Measurements from ENCODE around the gene CPLX3. TPM values are rescaled to one million over a fixed set of nuclear protein-coding genes. Genes with fewer than 3 reads are reported as not detected.

CPLX3 gene
- total and polyA plus RNA-seq, 10 of the 15 experiments (the other 5 are each of a cell fraction or from before 2014, with no cell fraction given): 0.02 to 0.04 TPM; not detected in 8

- DNase-seq (ENCODE audit: low read depth, low spot score) (no peak), ATAC-seq (no peak), FAIRE-seq (no peak)
- Histone ChIP-seq H3K79me2 (ENCODE audit: control insufficient read depth, insufficient read depth, low read length) (no peaks in the 10 kb centered on the region), H3K4me2 (ENCODE audit: control insufficient read depth, insufficient read depth) (no peak overlapping the region), H3K36me3 (ENCODE audit: control insufficient read depth in 2 of 2, insufficient read depth in 2 of 2, low read length in 1 of 2) (no peaks in the 10 kb centered on the region), H3K4me1 (ENCODE audit: control insufficient read depth, insufficient read depth, low read length) (no peaks in the 10 kb centered on the region), H3K4me3 (no peak overlapping the region), H3K9me3 (replicated peaks; ENCODE audit: control insufficient read depth, insufficient read depth, low read length) (no peaks in the 10 kb centered on the region), H3K9ac (ENCODE audit: control insufficient read depth, insufficient read depth, low read length) (no peak overlapping the region), H2AFZ (ENCODE audit: control insufficient read depth, low read depth, low read length) (no peak overlapping the region), H3K27me3 (replicated peaks in 1 of 2; ENCODE audit: control insufficient read depth in 2 of 2, insufficient read depth in 2 of 2, low read length in 1 of 2) (peaks cover 0 to 10% of the 10 kb centered on the region in 2 experiments; a peak in 3 of 4 replicates), H4K20me1 (ENCODE audit: control insufficient read depth, insufficient read depth) (no peaks in the 10 kb centered on the region), H3K27ac (ENCODE audit: control insufficient read depth, insufficient read depth) (no peak overlapping the region)
- ChIA-PET POLR2A (interaction anchor here (0.8 kb wide), 1 partner anchor 59 kb away, joined by 3 read pairs; the partner anchor contains the start of gene MPI), SMC1A (ENCODE audit: uncharacterized antibody, unreplicated experiment) (interaction anchor here (1.0 to 1.7 kb wide), 4 partner anchors 10 to 59 kb away, joined by 3 to 5 read pairs (median 3); no protein-coding TSS in a partner anchor), CTCF (interaction anchor here (0.6 to 6.3 kb wide), 6 partner anchors 13 to 200 kb away, joined by 3 to 53 read pairs (median 4); no protein-coding TSS in a partner anchor), RAD21 (ENCODE audit: unreplicated experiment) (interaction anchor here (0.6 to 2.0 kb wide), 2 partner anchors 16 to 60 kb away, joined by 3 to 7 read pairs; no protein-coding TSS in a partner anchor)
- WGBS (ENCODE audit: insufficient coverage, insufficient replicate concordance, low lambda C conversion rate, missing lambda C conversion rate): 63% methylated on average over 5 of the region's 5 CpGs
- no TSS peak for BruUV-seq (replicated peaks)
- TF ChIP-seq EP300 (IDR thresholded peaks at IDR 0.05; ENCODE audit: borderline replicate concordance in 1 of 2, control insufficient read depth in 1 of 2, low read depth in 2 of 2, low read length in 2 of 2) (no peak), ZNF384 (IDR thresholded peaks at IDR 0.05; ENCODE audit: borderline replicate concordance, low read depth, low read length) (no peak), IRF4 (IDR thresholded peaks at IDR 0.05; ENCODE audit: low read depth, low read length) (no peak), SPI1 (IDR thresholded peaks at IDR 0.05; ENCODE audit: borderline replicate concordance, insufficient read depth, low read depth, low read length) (no peak)
- in situ Hi-C loops (cut with MboI) (no loop called here), intact Hi-C loops (cut with micrococcal nuclease; ENCODE audit: unreplicated experiment) (no loop called here)
Measured at GRCh38 chr15:74830868-74831267, 4.4 kb downstream of the CPLX3 start.

DNA sequence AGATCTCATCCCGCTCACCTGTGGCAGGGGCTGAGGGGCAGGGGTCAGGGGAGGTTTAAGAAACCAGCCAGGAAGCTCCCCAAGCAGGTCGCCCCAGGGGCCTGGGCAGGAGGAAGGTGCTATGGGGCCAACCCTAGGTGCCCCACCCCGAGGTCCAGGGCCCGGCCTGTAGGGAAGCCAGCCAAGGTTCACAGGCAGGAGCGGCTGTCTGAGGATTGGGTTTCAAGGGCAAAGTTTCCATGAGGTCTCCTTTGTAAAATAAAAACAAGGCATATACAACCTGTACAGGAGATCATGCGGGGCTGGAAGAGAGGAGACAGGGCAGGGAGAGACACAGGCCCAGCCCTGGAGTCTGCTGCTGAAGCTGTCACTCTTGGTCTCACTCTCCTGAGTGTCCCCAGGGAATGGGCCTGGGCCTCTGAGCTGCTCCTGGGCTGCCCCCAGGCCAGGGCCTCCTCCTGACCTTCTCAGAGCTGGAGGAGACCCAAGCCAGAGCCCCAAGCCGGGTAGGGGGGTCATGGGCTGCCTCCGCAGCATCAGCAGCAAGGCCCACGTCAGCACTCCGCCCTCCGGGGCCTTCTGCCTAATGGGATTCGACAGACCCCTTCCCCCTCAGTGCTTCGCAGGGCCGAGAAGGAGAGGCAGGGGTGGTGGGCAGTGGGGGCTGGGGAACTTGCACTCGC, 5.5 kb downstream of the CPLX3 start:
- BruUV-seq (replicated peaks): no TSS peak
- Histone ChIP-seq H3K9me3 (replicated peaks; ENCODE audit: control insufficient read depth, insufficient read depth, low read length) (no peaks in the 10 kb centered on the region), H3K27me3 (replicated peaks in 1 of 2; ENCODE audit: control insufficient read depth in 2 of 2, insufficient read depth in 2 of 2, low read length in 1 of 2) (peaks cover 0 to 8% of the 10 kb centered on the region in 2 experiments; a peak in 2 of 4 replicates), H3K4me2 (ENCODE audit: control insufficient read depth, insufficient read depth) (no peak overlapping the region), H3K4me3 (no peak overlapping the region), H2AFZ (ENCODE audit: control insufficient read depth, low read depth, low read length) (no peak overlapping the region), H3K4me1 (ENCODE audit: control insufficient read depth, insufficient read depth, low read length) (no peaks in the 10 kb centered on the region), H3K9ac (ENCODE audit: control insufficient read depth, insufficient read depth, low read length) (no peak overlapping the region), H3K36me3 (ENCODE audit: control insufficient read depth in 2 of 2, insufficient read depth in 2 of 2, low read length in 1 of 2) (no peaks in the 10 kb centered on the region), H3K27ac (ENCODE audit: control insufficient read depth, insufficient read depth) (no peak overlapping the region), H3K79me2 (ENCODE audit: control insufficient read depth, insufficient read depth, low read length) (no peaks in the 10 kb centered on the region), H4K20me1 (ENCODE audit: control insufficient read depth, insufficient read depth) (no peaks in the 10 kb centered on the region)
- in situ Hi-C loops (cut with MboI): no loop called here
- ChIA-PET RAD21 (ENCODE audit: unreplicated experiment) (interaction anchor here (2.0 kb wide), 1 partner anchor 61 kb away, joined by 7 read pairs; no protein-coding TSS in a partner anchor), SMC1A (ENCODE audit: uncharacterized antibody, unreplicated experiment) (interaction anchor here (1.0 to 2.6 kb wide), 3 partner anchors 9 to 61 kb away, joined by 4 to 12 read pairs (median 5); no protein-coding TSS in a partner anchor), CTCF (interaction anchor here (1.3 to 6.3 kb wide), 6 partner anchors 28 to 70 kb away, joined by 3 to 53 read pairs (median 12); no protein-coding TSS in a partner anchor), POLR2A (no interaction called here)
- ATAC-seq (peak; percentile 18; the same call in 1 of the 3 replicates), DNase-seq (ENCODE audit: low read depth, low spot score) (no peak), FAIRE-seq (no peak)
- intact Hi-C loops (cut with micrococcal nuclease; ENCODE audit: unreplicated experiment): no loop called here
- 52% methylated on average over 15 of the region's 15 CpGs for WGBS (ENCODE audit: insufficient coverage, insufficient replicate concordance, low lambda C conversion rate, missing lambda C conversion rate)
- TF ChIP-seq CBX5 (IDR thresholded peaks at IDR 0.05; ENCODE audit: low read depth) (no peak), HDGF (IDR thresholded peaks at IDR 0.05) (no peak), RB1 (IDR thresholded peaks at IDR 0.05; ENCODE audit: borderline replicate concordance) (no peak), TARDBP (IDR thresholded peaks at IDR 0.05; ENCODE audit: borderline replicate concordance) (no peak), SIX5 (IDR thresholded peaks at IDR 0.05; ENCODE audit: low read depth, low read length, severe bottlenecking) (no peak), CBX3 (IDR thresholded peaks at IDR 0.05; ENCODE audit: borderline replicate concordance, low read depth) (no peak), POLR2AphosphoS2 (IDR thresholded peaks at IDR 0.05; ENCODE audit: low read depth, low read length) (no peak), CHD4 (IDR thresholded peaks at IDR 0.05) (no peak)
- TF ChIP-seq, protein P1, sequence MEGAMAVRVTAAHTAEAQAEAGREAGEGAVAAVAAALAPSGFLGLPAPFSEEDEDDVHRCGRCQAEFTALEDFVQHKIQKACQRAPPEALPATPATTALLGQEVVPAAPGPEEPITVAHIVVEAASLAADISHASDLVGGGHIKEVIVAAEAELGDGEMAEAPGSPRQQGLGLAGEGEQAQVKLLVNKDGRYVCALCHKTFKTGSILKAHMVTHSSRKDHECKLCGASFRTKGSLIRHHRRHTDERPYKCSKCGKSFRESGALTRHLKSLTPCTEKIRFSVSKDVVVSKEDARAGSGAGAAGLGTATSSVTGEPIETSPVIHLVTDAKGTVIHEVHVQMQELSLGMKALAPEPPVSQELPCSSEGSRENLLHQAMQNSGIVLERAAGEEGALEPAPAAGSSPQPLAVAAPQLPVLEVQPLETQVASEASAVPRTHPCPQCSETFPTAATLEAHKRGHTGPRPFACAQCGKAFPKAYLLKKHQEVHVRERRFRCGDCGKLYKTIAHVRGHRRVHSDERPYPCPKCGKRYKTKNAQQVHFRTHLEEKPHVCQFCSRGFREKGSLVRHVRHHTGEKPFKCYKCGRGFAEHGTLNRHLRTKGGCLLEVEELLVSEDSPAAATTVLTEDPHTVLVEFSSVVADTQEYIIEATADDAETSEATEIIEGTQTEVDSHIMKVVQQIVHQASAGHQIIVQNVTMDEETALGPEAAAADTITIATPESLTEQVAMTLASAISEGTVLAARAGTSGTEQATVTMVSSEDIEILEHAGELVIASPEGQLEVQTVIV (IDR thresholded peaks at IDR 0.05; ENCODE audit: borderline replicate concordance, partially characterized antibody): no peak

All from GM12878 (cell line).